NT2/D1 (cell line): ENCODE measurements around the gene IL17RE.
A peak's percentile ranks its signal among the peaks of the same experiment; 100 is the strongest.
"Not testable (repeated sequence)": the region's sequence is repeated elsewhere in the genome, so short reads cannot be mapped to it uniquely, and the experiment has no call there.

Experiments
- DNase-seq: peaks from one replicate; pipeline ENCODE4 v3.0.0-alpha.2; 2011; ENCODE audit warnings: low read depth, low spot score
- H3K27me3 ChIP-seq: 2 replicates; pipeline ENCODE4 v1.6.0; 2011; ENCODE audit warnings: mild to moderate bottlenecking; ENCODE audit not compliant: insufficient read length, insufficient read depth
- H3K36me3 ChIP-seq: 2 replicates; pipeline ENCODE4 v1.6.1; 2011; ENCODE audit warnings: mild to moderate bottlenecking, low read length, mixed read lengths; ENCODE audit not compliant: insufficient read depth, insufficient read length
- H3K4me1 ChIP-seq: 2 replicates; pipeline ENCODE4 v1.5.1; 2011; ENCODE audit not compliant: insufficient read depth, insufficient read length
- H3K4me3 ChIP-seq: 2 replicates; pipeline ENCODE4 v1.5.1; 2011; ENCODE audit warnings: low read depth; ENCODE audit not compliant: insufficient read length
- H3K9ac ChIP-seq: 2 replicates; pipeline ENCODE4 v1.6.0; 2011; ENCODE audit warnings: low read depth; ENCODE audit not compliant: insufficient read length
- H3K9me3 ChIP-seq: 2 replicates; pipeline ENCODE4 v1.5.1; 2011; ENCODE audit warnings: mild to moderate bottlenecking, low read length; ENCODE audit not compliant: insufficient read depth
- SUZ12 ChIP-seq: IDR thresholded peaks from 2 replicates; pipeline ENCODE4 v1.6.1; 2011; ENCODE audit not compliant: insufficient read length, insufficient read depth; ENCODE audit errors: extremely low read depth
- YY1 ChIP-seq: IDR thresholded peaks from 2 replicates; pipeline ENCODE4 v1.6.1; 2011; ENCODE audit not compliant: insufficient read length, insufficient read depth
- ZNF274 ChIP-seq: IDR thresholded peaks from 2 replicates; pipeline ENCODE4 v1.6.1; 2011; ENCODE audit warnings: mild to moderate bottlenecking, low read depth, low read length

The IL17RE gene

GRCh38 chr3:9862391-9863057 is 40.1 kb upstream of the IL17RE start:
- Histone ChIP-seq H3K27me3 (no peaks in the 10 kb centered on the region), H3K36me3 (no peaks in the 10 kb centered on the region), H3K9me3 (no peaks in the 10 kb centered on the region), H3K4me3 (peak overlapping the region; percentile 4), H3K4me1 (peaks cover 27% of the 10 kb centered on the region), H3K9ac (peak overlapping the region; percentile 64)
- no peak for DNase-seq
- TF ChIP-seq SUZ12, result no peak
- no peak for TF ChIP-seq ZNF274
- TF ChIP-seq YY1, result no peak

DNA sequence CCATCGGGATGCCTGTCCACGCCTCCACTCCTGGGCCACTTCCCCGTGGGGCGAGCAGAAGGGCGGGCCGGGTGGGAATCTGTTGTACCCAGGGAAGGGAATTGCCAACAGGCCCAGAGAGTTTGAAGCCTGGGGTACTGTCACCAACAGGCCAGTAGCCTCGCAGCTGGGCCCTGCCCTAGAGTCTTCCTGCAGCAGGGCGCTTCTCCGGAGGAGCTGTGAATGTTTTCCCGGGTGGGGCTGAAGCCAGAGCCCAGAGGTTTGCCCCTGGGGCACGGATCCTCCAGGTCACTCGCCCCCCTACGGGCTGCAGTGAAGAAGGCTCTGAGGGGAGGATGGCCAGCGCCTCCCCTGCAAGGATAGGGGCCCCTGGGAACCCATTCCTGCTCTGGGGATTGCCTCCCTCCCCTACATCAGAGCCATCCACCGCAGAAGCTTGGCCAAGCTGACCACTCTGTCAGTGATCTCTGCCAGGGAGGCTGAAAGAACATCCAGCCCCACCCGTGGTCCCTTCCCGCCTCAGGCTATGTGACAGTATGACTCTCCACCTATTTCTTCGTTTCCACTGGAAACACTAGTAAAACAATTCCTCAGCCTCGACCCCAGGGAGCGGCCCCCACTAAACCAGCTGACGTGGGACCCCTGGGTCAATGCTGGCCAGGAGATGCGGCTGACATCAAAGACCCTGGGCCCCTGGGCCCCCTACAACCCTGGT is 39.4 kb upstream of the IL17RE start:
- H3K27me3 ChIP-seq, result no peaks in the 10 kb centered on the region
- no peaks in the 10 kb centered on the region for H3K9me3 ChIP-seq
- peak overlapping the region; percentile 64 for H3K9ac ChIP-seq
- TF ChIP-seq SUZ12 (no peak), YY1 (no peak), ZNF274 (no peak)
- H3K36me3 ChIP-seq, result no peaks in the 10 kb centered on the region
- no peak overlapping the region for H3K4me3 ChIP-seq
- no peak for DNase-seq
- peaks cover 25% of the 10 kb centered on the region for H3K4me1 ChIP-seq

- no peaks in the 10 kb centered on the region for H3K36me3 ChIP-seq
- no peaks in the 10 kb centered on the region for H3K9me3 ChIP-seq
- no peak for DNase-seq
- H3K4me1 ChIP-seq, result peaks cover 25% of the 10 kb centered on the region
- H3K9ac ChIP-seq, result peak overlapping the region; percentile 37
- TF ChIP-seq ZNF274, result no peak
- no peak for TF ChIP-seq SUZ12
- TF ChIP-seq YY1, result no peak
- H3K27me3 ChIP-seq, result no peaks in the 10 kb centered on the region
- no peak overlapping the region for H3K4me3 ChIP-seq
Measured at GRCh38 chr3:9864200-9864927, 38.3 kb upstream of the IL17RE start.

DNA sequence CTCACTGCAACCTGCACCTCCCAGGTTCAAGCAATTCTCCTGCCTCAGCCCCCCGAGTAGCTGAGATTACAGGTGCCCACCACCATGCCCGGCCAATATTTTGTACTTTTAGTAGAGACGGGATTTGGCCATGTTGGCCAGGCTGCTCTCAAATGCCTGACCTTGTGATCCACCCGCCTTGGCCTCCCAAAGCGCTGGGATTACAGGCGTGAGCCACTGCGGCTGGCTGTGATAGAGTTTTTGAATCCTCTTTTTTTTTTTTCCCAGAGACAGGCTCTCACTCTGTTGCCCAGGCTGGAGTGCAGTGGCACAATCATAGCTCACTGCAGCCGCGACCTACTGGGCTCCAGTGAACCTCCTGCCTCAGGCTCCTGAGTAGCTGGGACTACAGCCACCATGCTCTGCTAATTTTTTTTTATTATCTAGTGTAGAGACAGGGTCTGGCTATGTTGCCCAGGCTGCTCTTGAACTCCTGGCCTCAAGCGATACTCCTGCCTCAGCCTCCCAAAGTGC is 37.5 kb upstream of the IL17RE start:
- not testable (repeated sequence) for H3K4me3 ChIP-seq, H3K9me3 ChIP-seq, H3K27me3 ChIP-seq, DNase-seq, H3K36me3 ChIP-seq, H3K9ac ChIP-seq
- peaks cover 22% of the 10 kb centered on the region for H3K4me1 ChIP-seq

DNA sequence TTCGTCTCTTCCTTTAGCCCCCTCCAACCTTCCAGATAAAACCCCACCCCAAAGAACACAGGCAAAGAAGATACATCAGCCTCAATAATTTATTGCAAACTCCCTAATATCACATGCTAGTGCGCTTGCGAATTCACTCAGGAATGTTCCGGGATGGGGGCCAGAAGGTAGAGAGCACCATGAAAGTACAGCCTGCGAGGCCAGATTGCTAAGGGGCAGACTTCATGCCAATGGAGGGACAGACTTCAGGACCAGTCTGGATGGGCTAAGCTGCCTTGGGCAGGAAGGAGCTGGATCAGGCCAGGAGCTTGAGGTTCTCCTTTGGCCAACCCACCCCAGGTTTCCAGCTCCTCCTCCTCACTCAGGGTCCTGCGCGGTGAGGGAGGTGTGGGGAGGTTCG is 36.0 kb upstream of the IL17RE start:
- no peaks in the 10 kb centered on the region for H3K27me3 ChIP-seq
- H3K9ac ChIP-seq, result no peak overlapping the region
- DNase-seq, result no peak
- H3K9me3 ChIP-seq, result no peaks in the 10 kb centered on the region
- no peak overlapping the region for H3K4me3 ChIP-seq
- peaks cover 16% of the 10 kb centered on the region for H3K4me1 ChIP-seq
- no peak for TF ChIP-seq YY1
- no peak for TF ChIP-seq SUZ12
- H3K36me3 ChIP-seq, result no peaks in the 10 kb centered on the region

DNA sequence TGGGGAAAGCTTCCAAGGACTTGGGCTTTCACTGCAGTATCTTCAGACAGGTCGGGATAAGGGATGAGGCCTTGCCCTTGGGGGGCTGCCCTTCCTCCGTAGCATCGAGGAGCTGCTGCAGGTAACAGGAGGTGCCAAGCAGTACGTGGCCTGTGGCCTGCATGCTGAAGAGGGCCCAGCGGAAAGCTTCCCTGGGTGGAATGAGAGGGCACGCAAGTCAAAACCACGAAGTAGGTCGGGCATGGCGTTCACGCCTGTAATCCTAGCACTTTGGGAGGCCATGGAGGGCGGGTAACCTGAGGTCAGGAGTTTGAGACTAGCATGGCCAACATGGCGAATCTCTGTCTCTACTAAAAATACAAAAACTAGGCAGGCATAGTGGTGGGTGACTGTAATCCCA is 35.5 kb upstream of the IL17RE start:
- Histone ChIP-seq H3K36me3 (no peaks in the 10 kb centered on the region), H3K4me3 (no peak overlapping the region), H3K4me1 (peaks cover 14% of the 10 kb centered on the region), H3K9ac (no peak overlapping the region), H3K9me3 (no peaks in the 10 kb centered on the region), H3K27me3 (no peaks in the 10 kb centered on the region)
- no peak for DNase-seq
- no peak for TF ChIP-seq YY1
- no peak for TF ChIP-seq ZNF274
- no peak for TF ChIP-seq SUZ12

DNA sequence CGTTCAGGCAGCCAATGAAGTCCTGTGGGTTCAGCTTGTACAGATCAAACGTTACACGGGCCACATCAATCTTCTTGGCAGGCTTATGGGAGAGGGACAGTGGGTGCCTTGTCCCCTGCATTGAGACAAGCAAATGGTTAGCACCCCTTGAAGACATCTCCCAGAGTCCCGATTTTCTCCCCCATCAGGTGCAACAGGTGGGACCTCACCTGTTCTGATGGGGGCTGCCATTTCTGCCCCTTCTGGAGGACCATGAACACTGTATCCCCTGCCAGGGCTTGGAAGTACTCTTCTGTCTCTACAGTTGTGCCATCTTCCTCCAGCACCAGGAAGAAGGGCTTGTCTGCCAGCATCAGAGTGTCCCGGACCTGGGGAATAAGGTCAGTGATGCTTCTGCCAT is 32.7 kb upstream of the IL17RE start:
- TF ChIP-seq YY1 (no peak), SUZ12 (no peak), ZNF274 (no peak)
- H3K9ac ChIP-seq, result no peak overlapping the region
- no peaks in the 10 kb centered on the region for H3K36me3 ChIP-seq
- no peaks in the 10 kb centered on the region for H3K27me3 ChIP-seq
- DNase-seq, result no peak
- no peaks in the 10 kb centered on the region for H3K9me3 ChIP-seq
- H3K4me3 ChIP-seq, result no peak overlapping the region
- H3K4me1 ChIP-seq, result no peaks in the 10 kb centered on the region
